Fibroblast of gingiva (primary cell): Measurements from ENCODE around the gene SSUH2.

Source experiments
- DNase-seq: peaks from one replicate; pipeline ENCODE4 v3.0.0-alpha.2; 2011; ENCODE audit warnings: low read depth

SSUH2 gene

GRCh38 chr3:8608791-8609467, 35.7 kb downstream of the SSUH2 start:
- DNase-seq: no peak

DNA sequence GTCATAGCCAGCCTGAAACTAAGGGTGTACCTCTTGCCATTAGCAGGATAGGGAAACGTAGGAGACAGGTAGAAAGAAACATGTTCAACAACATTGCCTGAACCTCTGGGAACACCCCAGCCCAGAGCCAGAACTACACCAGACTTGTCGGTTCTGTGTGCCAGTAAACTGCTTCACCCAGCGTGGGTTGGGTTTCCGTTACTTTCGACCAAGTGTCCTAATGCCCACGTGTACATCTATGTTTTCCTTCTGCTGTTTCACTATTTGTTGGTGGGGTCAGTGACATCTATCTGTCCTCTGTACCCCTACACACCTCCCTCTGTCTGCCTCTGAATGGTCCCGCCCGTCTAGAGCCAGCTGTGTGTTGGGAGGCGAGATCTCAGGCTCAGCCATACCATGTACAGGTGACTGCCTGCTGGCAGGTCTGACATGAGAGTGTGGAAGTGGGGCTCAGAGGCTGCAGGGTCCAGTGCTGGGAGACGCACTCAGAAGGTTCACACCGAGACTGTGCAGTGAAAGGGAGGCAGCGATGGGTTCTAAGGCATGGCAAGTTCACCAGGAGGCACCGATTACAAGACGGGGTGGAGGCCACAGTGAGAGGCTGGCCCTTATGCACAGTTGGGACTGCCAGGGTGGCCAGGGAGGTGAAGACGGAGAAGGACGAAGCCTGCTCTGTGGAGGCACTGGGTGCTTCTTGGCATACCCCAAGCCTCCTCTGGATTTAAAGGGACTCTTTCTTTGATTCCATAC, 36.4 kb downstream of the SSUH2 start:
- no peak for DNase-seq

DNA sequence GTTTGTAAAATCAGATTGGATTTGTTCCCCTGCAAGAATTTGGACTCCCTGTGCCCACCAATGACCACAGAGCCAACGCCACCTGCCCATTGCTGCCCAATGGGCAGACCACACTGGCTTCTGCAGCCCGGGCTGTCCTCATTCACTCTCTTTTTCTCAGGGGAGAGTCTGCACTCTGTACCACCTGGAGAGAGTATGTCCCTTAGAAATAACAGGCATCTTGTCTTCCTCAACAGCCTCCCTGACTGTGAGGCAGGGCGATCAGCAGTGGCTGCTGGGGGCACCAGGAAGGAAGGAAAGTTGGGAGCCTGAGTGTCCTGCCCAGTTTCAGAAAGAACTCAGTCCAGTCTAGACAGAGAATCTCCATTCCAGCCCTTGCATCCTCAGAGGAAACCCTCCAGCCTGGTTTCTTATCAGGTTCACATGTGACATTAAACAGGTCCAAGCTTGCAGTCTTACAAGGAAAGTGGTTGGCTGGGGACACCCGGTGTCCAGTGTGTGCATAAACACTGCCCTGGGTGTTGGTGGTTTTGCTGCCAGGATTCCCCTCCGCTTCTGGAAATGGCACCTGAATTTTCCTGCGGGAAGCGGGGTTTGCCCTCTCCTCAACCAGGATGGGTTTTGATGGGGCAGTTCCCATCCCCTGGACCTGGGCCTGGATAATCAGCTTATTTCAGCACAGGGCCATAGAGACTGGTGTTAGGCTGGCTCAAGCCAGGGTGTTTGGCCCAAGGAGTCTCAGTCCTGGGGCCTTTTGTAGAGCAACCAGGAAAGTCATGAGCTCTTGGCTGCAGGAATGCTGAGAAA, 37.2 kb downstream of the SSUH2 start:
- DNase-seq: peak; percentile 67

DNA sequence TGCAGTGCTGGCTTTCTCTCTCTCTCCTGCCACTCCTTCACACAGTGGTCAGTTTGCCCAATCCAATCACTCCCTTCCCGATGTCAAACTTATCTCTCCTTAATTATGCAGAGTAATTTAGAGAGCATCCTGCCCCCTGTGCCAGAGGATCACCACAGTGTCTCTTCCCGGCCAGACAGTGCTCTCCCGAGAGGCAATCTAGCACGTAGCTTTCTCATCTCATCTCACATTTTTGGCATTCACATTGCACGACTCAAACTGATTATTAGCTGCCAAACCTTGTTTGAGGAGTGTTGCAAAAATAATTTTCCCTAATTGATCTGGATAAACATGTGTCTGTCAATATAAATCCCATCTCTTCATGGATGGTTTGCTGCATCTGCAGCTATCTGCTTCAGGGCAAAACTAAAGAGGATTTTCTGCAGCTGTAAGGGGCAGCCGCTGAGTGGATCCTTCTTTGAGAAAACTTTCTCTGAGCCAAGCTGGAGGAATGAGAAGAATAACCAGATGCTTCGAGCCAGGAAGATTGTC, 37.8 kb downstream of the SSUH2 start:
- DNase-seq: no peak

- no peak for DNase-seq
Observed at GRCh38 chr3:8604988-8605387, 39.6 kb downstream of the SSUH2 start.

DNA sequence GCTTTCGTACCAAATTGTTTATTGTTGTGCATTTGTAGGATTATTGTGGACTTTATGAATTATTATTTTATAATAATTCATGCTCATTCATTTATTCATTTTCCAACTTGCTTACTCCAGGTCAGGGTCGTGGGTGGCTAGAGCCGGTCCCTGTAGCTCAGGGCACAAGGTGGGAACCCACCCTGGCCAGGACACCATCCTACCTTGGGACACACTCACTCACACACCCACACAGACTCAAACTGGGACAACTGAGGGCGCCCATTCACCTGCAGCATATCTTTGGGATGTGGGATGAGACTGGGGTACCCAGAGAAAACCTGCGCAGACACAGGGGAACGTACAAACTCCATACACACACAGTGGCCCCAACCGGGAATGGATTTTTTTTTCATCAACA, 40.6 kb downstream of the SSUH2 start:
- DNase-seq: no peak

GRCh38 chr3:8603115-8603710, 41.4 kb downstream of the SSUH2 start:
- DNase-seq: no peak

GRCh38 chr3:8600457-8600856, 44.1 kb downstream of the SSUH2 start:
- DNase-seq: no peak

DNA sequence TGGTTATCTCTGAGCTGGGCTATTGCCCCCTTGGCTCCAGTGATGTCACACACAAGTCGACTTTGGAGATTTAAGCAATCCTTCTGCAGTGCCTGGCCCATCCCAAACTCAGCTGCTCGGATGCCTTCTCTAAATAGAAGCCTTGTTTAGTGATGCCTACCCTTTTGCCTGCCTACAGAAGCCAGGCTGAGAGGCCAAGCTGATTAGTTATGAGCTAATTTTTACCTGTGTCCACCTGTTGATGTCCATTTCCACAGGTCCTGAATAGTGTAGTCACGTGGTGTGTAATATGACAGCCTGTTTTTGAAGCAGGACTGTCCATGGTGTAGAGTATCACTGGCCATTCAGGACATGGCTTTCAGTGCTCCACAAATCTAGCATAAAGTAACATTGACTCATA, 45.5 kb downstream of the SSUH2 start:
- DNase-seq: no peak

DNA sequence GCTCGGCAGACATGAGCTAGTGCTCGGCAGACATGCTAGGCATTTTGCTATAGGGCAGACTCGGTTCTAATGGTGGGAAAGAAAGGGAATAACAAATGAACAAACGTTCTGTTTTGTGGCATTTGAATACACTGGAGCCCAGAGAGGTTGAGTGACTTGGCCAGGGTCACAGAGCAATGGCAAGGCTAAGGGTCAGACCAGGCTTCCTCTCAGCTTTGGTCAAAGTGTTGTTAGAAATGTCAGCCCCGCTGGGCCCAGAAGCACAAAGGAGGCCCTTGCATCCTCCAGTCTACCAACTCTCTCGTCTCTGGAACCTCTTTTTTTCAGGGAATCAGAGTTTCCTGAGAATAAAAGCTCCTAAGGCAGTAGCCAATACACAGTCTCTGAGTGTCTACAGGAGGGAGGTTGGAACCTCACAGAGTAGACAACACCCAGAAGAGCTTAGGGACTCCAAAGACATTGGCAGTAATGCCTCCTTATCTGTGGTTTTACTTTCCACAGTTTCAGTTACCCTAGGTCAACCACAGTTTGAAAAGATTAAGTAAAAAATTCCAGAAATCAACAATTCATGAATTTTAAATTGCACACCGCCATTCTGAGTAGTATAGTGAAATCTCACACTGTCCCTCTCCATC, 47.3 kb downstream of the SSUH2 start:
- DNase-seq: no peak

DNA sequence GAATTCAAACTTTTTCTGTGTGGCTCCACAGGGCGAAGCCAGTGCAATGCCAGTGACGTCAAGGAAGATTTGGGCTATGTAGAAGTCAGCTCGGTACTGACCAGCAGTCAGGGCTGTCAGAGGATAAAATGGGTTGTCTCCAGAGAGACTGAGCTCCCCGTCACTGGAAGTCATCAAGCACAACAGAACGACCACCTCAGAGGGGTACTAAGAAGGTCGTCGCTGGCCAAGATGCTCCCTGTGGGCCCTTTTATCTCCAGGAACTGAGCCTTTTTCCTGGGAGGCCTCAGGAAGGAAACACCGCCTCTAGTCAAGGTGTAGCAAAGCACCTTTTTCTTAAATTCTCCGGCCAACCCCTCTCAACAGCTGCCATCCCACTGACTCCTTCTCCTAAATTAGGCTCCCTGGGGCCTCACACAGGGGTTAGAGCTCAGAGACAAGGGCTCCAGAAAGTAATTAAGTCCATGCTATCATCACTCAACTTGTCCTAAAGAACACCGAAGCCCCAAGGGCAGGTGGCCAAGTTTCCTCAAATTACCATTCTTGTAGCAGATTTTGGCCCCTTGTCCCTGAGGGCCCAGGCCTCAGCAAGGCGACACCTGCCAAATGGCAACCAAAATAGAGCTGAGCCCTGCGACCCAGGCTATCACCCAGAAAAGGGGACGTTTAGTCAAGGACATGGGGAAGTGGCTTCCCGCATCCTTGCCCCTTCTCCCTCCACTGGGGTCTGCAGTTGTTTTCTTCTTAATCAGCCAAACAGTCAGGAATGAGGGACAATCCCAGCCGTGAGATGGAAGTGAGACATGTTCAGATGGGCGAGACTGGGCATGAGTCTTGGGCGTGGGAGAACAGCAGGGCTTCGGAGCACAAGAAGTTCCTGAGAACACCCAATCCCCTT, 48.0 kb downstream of the SSUH2 start:
- DNase-seq: no peak

DNA sequence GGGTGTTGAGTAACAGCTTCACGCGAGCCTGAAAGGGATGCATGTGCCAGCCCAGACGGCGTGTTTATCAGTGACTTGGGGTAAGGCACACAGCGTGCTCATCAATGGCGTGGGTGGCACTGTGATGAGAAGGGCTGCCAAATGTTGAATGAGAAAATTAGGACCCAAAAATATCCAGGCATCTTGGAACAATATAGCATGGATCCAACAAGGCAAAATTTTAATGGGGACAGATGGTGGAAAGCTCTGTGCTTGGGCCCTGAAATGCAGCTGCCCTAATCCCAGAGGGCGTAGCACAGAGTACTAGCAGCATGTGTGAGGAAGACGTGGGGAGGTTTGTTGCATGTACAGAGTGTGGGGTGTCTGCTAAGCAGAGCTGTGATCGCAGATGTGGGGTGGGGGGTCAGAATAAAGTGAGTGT, 48.9 kb downstream of the SSUH2 start:
- no peak for DNase-seq

DNA sequence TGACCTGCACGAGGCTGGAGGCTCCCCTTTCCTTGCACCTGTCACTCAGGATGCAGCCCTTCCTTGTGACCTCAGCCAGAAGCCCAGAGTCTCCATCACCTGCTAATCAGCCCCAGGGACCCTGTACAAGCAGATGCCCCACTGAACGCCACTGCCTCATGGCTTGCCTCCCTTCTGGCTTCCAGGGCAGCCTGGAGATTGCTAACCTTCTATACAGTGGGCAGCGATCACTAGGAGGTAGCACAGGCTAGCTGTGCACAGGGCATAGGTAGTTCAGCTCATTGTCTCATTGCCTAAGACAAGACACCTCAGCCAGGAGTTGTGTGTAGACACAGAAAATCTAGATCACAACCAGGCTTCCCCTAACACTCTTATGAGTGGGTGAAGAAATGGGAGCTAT, 49.3 kb downstream of the SSUH2 start:
- no peak for DNase-seq

- DNase-seq: peak; percentile 70
Observed at GRCh38 chr3:8593021-8593827, 51.4 kb downstream of the SSUH2 start.

DNA sequence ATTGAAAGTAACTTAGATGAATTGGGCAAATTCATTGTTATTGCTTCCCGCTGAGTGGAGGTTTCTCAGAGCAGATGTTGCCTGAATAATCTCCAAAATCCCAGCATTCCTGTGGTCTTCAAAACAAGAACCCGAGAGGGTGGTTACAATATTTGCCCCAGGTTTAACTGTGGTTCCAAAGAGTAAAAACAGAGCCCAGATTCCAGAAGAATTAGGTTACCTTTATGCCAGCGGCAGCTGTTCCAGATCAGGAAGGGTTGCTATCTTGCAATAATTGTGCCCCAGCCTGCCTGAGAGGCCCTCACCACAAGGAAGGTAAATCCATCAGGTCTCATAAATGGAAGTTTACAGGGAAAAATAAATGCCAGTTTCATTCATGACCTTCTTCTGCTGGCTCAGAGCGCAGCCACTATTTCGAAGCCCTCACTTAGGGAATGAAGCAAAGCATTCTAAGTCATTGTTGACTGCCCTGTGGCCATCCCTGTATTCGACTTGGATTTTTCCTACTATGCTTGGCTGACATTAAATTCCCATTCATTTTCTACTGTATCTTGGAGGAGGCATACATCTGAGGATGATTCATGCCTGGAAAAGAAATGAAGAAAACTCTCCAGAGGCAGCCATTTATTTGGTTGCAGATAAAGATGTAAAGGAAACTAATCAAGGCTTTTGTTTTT, 54.6 kb downstream of the SSUH2 start:
- DNase-seq: peak; percentile 77

DNA sequence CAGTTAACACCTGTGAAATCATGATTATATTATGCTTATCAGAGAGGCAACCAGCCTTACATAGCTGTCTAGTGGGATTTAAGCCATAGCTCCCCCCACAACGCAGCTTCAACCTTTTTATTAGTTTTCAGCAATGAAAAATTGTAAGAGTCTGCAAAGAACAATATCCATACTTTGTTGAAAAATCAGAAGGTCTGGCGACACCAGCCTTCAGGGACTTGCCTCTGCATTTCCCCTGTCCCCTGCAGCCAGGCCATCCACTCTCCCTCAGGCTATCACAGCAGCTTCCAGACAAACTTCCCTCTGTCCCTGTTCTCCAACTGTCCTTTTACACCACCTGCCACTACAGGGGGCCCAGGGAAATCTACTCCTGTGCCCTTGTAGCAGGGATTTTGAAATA, 59.9 kb downstream of the SSUH2 start:
- DNase-seq: no peak

GRCh38 chr3:8581806-8582445, 62.7 kb downstream of the SSUH2 start:
- peak; percentile 23 for DNase-seq

- no peak for DNase-seq
Observed at GRCh38 chr3:8581373-8581772, 63.2 kb downstream of the SSUH2 start.

- peak; percentile 21 for DNase-seq
Observed at GRCh38 chr3:8580434-8580833, 64.2 kb downstream of the SSUH2 start.
